GM23338 (cell line): ENCODE data around the gene GSTA5. TPM values are rescaled to one million over a fixed set of nuclear protein-coding genes. Genes with fewer than 3 reads are reported as not detected.
A peak's percentile ranks its signal among the peaks of the same experiment; 100 is the strongest.
"Not testable (repeated sequence)": the region's sequence is repeated elsewhere in the genome, so short reads cannot be mapped to it uniquely, and the experiment has no call there.

Source experiments
- ATAC-seq: fragments of 200-7000 bp; cut with Tn5 transposase; 3 replicates; pipeline ENCODE4 v1.9.1; 2020
- DNase-seq: peaks from one replicate; pipeline ENCODE4 v3.0.0-alpha.2; 2015; ENCODE audit warnings: low spot score
- H2AFZ ChIP-seq: fragments of 200-600 bp; sonication (generic); 2 replicates; pipeline ENCODE4 v1.8.0; 2016; ENCODE audit warnings: antibody characterized with exemption, mild to moderate bottlenecking, moderate library complexity
- H3F3A ChIP-seq: fragments of 200-600 bp; sonication (generic); replicated peaks from 2 replicates; pipeline ENCODE4 v1.8.0; 2017; ENCODE audit warnings: antibody characterized with exemption, mixed run types, low read depth
- H3K27ac ChIP-seq: fragments of 200-600 bp; sonication (generic); 2 replicates; pipeline ENCODE4 v1.6.1; 2016; ENCODE audit warnings: low read depth
- H3K27me3 ChIP-seq: fragments of 200-600 bp; sonication (generic); 2 replicates; pipeline ENCODE4 v1.8.0; 2016; ENCODE audit warnings: mild to moderate bottlenecking, mixed run types, moderate library complexity; ENCODE audit not compliant: insufficient read depth
- H3K36me3 ChIP-seq: fragments of 200-600 bp; sonication (generic); 2 replicates; pipeline ENCODE4 v1.8.0; 2016; ENCODE audit warnings: mild to moderate bottlenecking; ENCODE audit not compliant: insufficient read depth
- H3K4me1 ChIP-seq: fragments of 200-600 bp; sonication (generic); 2 replicates; pipeline ENCODE4 v1.8.0; 2016; ENCODE audit warnings: mild to moderate bottlenecking, moderate library complexity; ENCODE audit not compliant: insufficient read depth
- H3K4me2 ChIP-seq: fragments of 200-600 bp; sonication (generic); 2 replicates; pipeline ENCODE4 v1.7.1; 2017; ENCODE audit warnings: mixed run types
- H3K4me3 ChIP-seq: fragments of 200-600 bp; sonication (generic); 2 replicates; pipeline ENCODE4 v1.6.1; 2016; ENCODE audit warnings: mixed run types
- H3K79me2 ChIP-seq: fragments of 200-600 bp; sonication (generic); replicated peaks from 2 replicates; pipeline ENCODE4 v1.8.0; 2017; ENCODE audit warnings: mild to moderate bottlenecking; ENCODE audit not compliant: insufficient read depth
- H3K9me2 ChIP-seq: fragments of 200-600 bp; sonication (generic); 2 replicates; pipeline ENCODE4 v1.8.0; 2017; ENCODE audit not compliant: insufficient read depth
- H4K20me1 ChIP-seq: fragments of 200-600 bp; sonication (generic); replicated peaks from 2 replicates; pipeline ENCODE4 v1.8.0; 2017; ENCODE audit warnings: mild to moderate bottlenecking; ENCODE audit not compliant: insufficient read depth
- H3K27ac Mint-ChIP-seq: 2 replicates; pipeline ENCODE4 v1.8.0; 2020; ENCODE audit warnings: inconsistent platforms, mild to moderate bottlenecking, moderate library complexity, mixed read lengths
- H3K27me3 Mint-ChIP-seq: 3 replicates; pipeline ENCODE4 v1.8.0; 2022; ENCODE audit warnings: low read depth, mild to moderate bottlenecking, moderate library complexity, mixed read lengths, inconsistent platforms; ENCODE audit not compliant: insufficient read depth, poor library complexity
- H3K36me3 Mint-ChIP-seq: 3 replicates; pipeline ENCODE4 v1.8.0; 2021; ENCODE audit warnings: low read depth, mild to moderate bottlenecking, inconsistent platforms, moderate library complexity, mixed read lengths
- H3K4me1 Mint-ChIP-seq: 3 replicates; pipeline ENCODE4 v1.8.0; 2020; ENCODE audit warnings: mild to moderate bottlenecking, inconsistent platforms, mixed read lengths
- H3K4me3 Mint-ChIP-seq: 3 replicates; pipeline ENCODE4 v1.8.0; 2021; ENCODE audit warnings: moderate library complexity, mild to moderate bottlenecking, inconsistent platforms, mixed read lengths
- H3K9me3 Mint-ChIP-seq: 3 replicates; pipeline ENCODE4 v1.8.0; 2020; ENCODE audit warnings: moderate library complexity, mild to moderate bottlenecking, inconsistent platforms, mixed read lengths
- CREB1 ChIP-seq: fragments of 250-450 bp; sonication (Bioruptor Pico); IDR thresholded peaks from 2 replicates; pipeline ENCODE4 v1.5.0; 2020; ENCODE audit warnings: low read depth, mild to moderate bottlenecking, moderate library complexity
- CTCF ChIP-seq, 2 experiments: fragments of 200-600 bp in 1 of 2; sonication (generic) in 1 of 2; conservative IDR thresholded peaks; 2 replicates each; pipeline versions ENCODE4 v1.5.1 to v1.6.1; 2016 to 2017; ENCODE audit warnings: antibody characterized with exemption in 2 of 2, low read depth in 2 of 2, mild to moderate bottlenecking in 2 of 2, moderate library complexity in 1 of 2
- ETS1 ChIP-seq: IDR thresholded peaks from 2 replicates; pipeline ENCODE4 v1.6.1; 2016; ENCODE audit warnings: antibody characterized with exemption
- EZH2 ChIP-seq: fragments of 200-600 bp; sonication (generic); IDR thresholded peaks from one replicate; pipeline ENCODE4 v1.8.0; 2017; ENCODE audit warnings: antibody characterized with exemption, mild to moderate bottlenecking, low read depth; ENCODE audit not compliant: unreplicated experiment
- EZH2phosphoT487 ChIP-seq: fragments of 200-600 bp; sonication (generic); IDR thresholded peaks from one replicate; pipeline ENCODE4 v1.8.1; 2018; ENCODE audit warnings: antibody characterized with exemption; ENCODE audit not compliant: unreplicated experiment
- JUNB ChIP-seq: IDR thresholded peaks from one replicate; pipeline ENCODE4 v1.6.1; 2016; ENCODE audit warnings: antibody characterized with exemption; ENCODE audit not compliant: unreplicated experiment
- NANOG ChIP-seq: IDR thresholded peaks from 2 replicates; pipeline ENCODE4 v1.6.1; 2016; ENCODE audit warnings: antibody characterized with exemption, borderline replicate concordance
- POLR2AphosphoS5 ChIP-seq: IDR thresholded peaks from 2 replicates; pipeline ENCODE4 v1.6.1; 2016; ENCODE audit warnings: antibody characterized with exemption, low read depth
- STAT1 ChIP-seq: IDR thresholded peaks from one replicate; pipeline ENCODE4 v1.6.1; 2016; ENCODE audit warnings: antibody characterized with exemption; ENCODE audit not compliant: unreplicated experiment
- ZNF331 ChIP-seq: fragments of 250-450 bp; sonication (Bioruptor Pico); IDR thresholded peaks from 2 replicates; pipeline ENCODE4 v1.5.0; 2020; ENCODE audit warnings: low read depth, mild to moderate bottlenecking, moderate library complexity
- polyA plus RNA-seq: library from polyadenylated mRNA; unstranded; fragments of >200 nt; fragmentation: Nextera tagmentation; extraction: Ambion mirVana; gene quantifications from 2 replicates; pipeline ENCODE4 v1.2.1, GENCODE V29; 2016
- total RNA-seq: library from RNA; depleted of rRNA; stranded (reverse); fragments of >200 nt; shearing (Covaris generic); gene quantifications from 2 replicates; pipeline ENCODE4 v1.2.3, GENCODE V29; 2014
- TF ChIP-seq, protein P1 (sequence below): fragments of 250-450 bp; sonication (Bioruptor Pico); IDR thresholded peaks from 2 replicates; pipeline ENCODE4 v1.5.0; 2020; ENCODE audit warnings: mild to moderate bottlenecking, moderate library complexity

The GSTA5 gene
- total and polyA plus RNA-seq, 2 experiments from 2014 or later, result not detected

- Mint-ChIP-seq H3K4me1 (peaks cover 12% of the 10 kb centered on the region), H3K9me3 (no peaks in the 10 kb centered on the region; the same call in 1 of the 3 replicates), H3K4me3 (no peak overlapping the region), H3K27ac (no peak overlapping the region), H3K36me3 (no peaks in the 10 kb centered on the region), H3K27me3 (no peaks in the 10 kb centered on the region)
- Histone ChIP-seq H2AFZ (no peak overlapping the region), H3K4me1 (peaks cover 3% of the 10 kb centered on the region; the same call in 1 of the 2 replicates), H3K36me3 (no peaks in the 10 kb centered on the region), H3K4me3 (no peak overlapping the region), H4K20me1 (no peaks in the 10 kb centered on the region), H3K27ac (no peak overlapping the region), H3K27me3 (no peaks in the 10 kb centered on the region), H3F3A (no peaks in the 10 kb centered on the region), H3K9me2 (no peaks in the 10 kb centered on the region), H3K4me2 (no peak overlapping the region), H3K79me2 (no peaks in the 10 kb centered on the region)
- no peak for ATAC-seq
- no peak for TF ChIP-seq EZH2
- no peak for TF ChIP-seq STAT1
- TF ChIP-seq, protein P1, sequence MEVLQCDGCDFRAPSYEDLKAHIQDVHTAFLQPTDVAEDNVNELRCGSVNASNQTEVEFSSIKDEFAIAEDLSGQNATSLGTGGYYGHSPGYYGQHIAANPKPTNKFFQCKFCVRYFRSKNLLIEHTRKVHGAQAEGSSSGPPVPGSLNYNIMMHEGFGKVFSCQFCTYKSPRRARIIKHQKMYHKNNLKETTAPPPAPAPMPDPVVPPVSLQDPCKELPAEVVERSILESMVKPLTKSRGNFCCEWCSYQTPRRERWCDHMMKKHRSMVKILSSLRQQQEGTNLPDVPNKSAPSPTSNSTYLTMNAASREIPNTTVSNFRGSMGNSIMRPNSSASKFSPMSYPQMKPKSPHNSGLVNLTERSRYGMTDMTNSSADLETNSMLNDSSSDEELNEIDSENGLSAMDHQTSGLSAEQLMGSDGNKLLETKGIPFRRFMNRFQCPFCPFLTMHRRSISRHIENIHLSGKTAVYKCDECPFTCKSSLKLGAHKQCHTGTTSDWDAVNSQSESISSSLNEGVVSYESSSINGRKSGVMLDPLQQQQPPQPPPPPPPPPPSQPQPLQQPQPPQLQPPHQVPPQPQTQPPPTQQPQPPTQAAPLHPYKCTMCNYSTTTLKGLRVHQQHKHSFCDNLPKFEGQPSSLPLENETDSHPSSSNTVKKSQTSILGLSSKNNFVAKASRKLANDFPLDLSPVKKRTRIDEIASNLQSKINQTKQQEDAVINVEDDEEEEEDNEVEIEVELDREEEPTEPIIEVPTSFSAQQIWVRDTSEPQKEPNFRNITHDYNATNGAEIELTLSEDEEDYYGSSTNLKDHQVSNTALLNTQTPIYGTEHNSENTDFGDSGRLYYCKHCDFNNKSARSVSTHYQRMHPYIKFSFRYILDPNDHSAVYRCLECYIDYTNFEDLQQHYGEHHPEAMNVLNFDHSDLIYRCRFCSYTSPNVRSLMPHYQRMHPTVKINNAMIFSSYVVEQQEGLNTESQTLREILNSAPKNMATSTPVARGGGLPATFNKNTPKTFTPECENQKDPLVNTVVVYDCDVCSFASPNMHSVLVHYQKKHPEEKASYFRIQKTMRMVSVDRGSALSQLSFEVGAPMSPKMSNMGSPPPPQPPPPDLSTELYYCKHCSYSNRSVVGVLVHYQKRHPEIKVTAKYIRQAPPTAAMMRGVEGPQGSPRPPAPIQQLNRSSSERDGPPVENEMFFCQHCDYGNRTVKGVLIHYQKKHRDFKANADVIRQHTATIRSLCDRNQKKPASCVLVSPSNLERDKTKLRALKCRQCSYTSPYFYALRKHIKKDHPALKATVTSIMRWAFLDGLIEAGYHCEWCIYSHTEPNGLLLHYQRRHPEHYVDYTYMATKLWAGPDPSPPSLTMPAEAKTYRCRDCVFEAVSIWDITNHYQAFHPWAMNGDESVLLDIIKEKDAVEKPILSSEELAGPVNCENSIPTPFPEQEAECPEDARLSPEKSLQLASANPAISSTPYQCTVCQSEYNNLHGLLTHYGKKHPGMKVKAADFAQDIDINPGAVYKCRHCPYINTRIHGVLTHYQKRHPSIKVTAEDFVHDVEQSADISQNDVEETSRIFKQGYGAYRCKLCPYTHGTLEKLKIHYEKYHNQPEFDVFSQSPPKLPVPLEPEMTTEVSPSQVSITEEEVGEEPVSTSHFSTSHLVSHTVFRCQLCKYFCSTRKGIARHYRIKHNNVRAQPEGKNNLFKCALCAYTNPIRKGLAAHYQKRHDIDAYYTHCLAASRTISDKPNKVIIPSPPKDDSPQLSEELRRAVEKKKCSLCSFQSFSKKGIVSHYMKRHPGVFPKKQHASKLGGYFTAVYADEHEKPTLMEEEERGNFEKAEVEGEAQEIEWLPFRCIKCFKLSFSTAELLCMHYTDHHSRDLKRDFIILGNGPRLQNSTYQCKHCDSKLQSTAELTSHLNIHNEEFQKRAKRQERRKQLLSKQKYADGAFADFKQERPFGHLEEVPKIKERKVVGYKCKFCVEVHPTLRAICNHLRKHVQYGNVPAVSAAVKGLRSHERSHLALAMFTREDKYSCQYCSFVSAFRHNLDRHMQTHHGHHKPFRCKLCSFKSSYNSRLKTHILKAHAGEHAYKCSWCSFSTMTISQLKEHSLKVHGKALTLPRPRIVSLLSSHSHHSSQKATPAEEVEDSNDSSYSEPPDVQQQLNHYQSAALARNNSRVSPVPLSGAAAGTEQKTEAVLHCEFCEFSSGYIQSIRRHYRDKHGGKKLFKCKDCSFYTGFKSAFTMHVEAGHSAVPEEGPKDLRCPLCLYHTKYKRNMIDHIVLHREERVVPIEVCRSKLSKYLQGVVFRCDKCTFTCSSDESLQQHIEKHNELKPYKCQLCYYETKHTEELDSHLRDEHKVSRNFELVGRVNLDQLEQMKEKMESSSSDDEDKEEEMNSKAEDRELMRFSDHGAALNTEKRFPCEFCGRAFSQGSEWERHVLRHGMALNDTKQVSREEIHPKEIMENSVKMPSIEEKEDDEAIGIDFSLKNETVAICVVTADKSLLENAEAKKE, result no peak
- no peak for TF ChIP-seq JUNB
- no peak for TF ChIP-seq ETS1
- no peak for TF ChIP-seq ZNF331 (CRISPR knock-in tag)
- no peak for TF ChIP-seq NANOG
- TF ChIP-seq EZH2phosphoT487, result no peak
- no peak for TF ChIP-seq POLR2AphosphoS5
- TF ChIP-seq CTCF (conservative IDR thresholded peaks at IDR 0.05; ENCODE audit: low read depth in 2 of 2), result no peak
- TF ChIP-seq CREB1, result no peak
- DNase-seq, result no peak
Measured at GRCh38 chr6:52868240-52868639, 27.6 kb upstream of the GSTA5 start.

DNA sequence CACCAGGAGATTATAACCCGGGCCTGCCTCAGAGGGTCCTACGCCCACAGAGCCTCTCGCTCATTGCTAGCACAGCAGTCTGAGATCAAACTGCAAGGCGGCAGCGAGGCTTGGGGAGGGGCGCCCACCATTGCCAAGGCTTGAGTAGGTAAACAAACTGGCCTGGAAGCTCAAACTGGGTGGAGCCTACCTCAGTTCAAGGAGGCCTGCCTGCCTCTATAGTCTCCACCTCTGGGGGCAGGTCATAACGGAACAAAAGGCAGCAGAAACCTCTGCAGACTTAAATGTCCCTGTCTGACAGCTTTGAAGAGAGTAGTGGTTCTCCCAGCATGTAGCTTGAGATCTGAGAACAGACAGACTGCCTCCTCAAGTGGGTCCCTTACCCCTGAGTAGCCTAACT, 20.5 kb upstream of the GSTA5 start:
- not testable (repeated sequence) for H3K27me3 ChIP-seq, ATAC-seq

More for the DNA sequence above, 20.5 kb upstream of the GSTA5 start:
- H3K36me3 Mint-ChIP-seq, H3K4me2 ChIP-seq, H2AFZ ChIP-seq, H3K9me3 Mint-ChIP-seq, H3K27ac ChIP-seq, H3K4me3 ChIP-seq, H3K36me3 ChIP-seq, H3K27ac Mint-ChIP-seq, H3K27me3 Mint-ChIP-seq, H3K4me1 ChIP-seq, H3F3A ChIP-seq, H3K9me2 ChIP-seq, H3K4me3 Mint-ChIP-seq, H3K79me2 ChIP-seq, H3K4me1 Mint-ChIP-seq, H4K20me1 ChIP-seq: not testable (repeated sequence)
- DNase-seq, result peak; percentile 56
